Measurements from ENCODE around the gene GDI1.

The GDI1 gene

DNA sequence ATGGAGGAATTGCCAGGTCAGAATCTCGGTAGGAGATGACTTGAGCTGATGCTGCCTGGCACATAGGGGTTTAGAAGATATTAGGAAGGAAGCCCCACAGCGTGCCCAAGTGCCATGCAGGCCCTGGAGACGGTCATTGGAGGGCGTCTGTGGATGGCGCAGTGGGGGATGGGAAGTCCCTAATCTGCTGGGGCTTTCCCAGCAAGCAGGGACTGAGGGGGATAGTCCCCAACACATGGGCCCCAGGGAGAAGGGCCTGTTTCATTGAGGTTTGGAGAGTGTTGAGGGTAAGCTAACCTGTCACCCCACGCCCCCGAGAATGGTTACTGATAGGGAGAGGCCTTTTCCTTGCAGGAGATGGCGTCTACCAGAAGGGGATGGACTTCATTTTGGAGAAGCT is 17.8 kb upstream of the GDI1 start:
- no peak overlapping the region for H3K4me3 ChIP-seq (ENCODE audit: low read length)
- DNase-seq (ENCODE audit: low read depth): no peak
- TF ChIP-seq, protein P1, sequence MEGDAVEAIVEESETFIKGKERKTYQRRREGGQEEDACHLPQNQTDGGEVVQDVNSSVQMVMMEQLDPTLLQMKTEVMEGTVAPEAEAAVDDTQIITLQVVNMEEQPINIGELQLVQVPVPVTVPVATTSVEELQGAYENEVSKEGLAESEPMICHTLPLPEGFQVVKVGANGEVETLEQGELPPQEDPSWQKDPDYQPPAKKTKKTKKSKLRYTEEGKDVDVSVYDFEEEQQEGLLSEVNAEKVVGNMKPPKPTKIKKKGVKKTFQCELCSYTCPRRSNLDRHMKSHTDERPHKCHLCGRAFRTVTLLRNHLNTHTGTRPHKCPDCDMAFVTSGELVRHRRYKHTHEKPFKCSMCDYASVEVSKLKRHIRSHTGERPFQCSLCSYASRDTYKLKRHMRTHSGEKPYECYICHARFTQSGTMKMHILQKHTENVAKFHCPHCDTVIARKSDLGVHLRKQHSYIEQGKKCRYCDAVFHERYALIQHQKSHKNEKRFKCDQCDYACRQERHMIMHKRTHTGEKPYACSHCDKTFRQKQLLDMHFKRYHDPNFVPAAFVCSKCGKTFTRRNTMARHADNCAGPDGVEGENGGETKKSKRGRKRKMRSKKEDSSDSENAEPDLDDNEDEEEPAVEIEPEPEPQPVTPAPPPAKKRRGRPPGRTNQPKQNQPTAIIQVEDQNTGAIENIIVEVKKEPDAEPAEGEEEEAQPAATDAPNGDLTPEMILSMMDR (conservative IDR thresholded peaks at IDR 0.05; ENCODE audit: low read depth, low read length): no peak

DNA sequence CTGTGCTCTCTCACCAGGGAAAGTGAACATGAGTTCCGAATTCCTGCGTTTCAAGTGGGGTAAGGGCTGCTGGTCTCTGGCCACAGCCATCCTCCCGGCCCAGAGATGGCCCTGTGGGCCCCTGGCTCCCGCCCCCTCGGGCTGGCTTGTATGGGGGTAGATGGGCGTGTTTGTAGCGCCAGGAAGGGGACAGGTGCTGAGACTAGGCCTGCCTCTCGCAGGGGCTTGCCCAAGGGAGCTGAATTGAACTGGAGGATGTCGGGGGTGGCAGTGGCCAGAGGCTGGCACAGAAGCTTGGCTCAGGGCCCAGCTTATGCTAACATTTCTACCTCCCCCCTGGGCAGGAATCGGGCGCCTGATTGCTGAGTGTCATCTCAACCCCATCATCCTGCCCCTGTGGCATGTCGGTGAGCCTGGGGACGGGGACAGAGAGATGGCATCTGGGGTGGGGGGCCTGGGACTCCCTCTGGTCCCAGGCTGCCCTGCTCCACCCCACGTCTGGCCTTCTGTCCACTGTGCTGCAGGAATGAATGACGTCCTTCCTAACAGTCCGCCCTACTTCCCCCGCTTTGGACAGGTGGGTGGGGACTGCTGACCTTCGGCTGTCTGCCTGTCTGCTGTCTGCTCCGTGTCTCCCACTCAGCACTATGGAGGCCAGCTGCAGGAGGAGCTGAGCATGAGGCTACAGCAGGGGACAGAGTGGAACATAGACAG is 17.1 kb upstream of the GDI1 start:
- no peak for DNase-seq (ENCODE audit: low read depth)
- TF ChIP-seq, protein P1 (conservative IDR thresholded peaks at IDR 0.05; ENCODE audit: low read depth, low read length): no peak
- no peak overlapping the region for H3K4me3 ChIP-seq (ENCODE audit: low read length)

DNA sequence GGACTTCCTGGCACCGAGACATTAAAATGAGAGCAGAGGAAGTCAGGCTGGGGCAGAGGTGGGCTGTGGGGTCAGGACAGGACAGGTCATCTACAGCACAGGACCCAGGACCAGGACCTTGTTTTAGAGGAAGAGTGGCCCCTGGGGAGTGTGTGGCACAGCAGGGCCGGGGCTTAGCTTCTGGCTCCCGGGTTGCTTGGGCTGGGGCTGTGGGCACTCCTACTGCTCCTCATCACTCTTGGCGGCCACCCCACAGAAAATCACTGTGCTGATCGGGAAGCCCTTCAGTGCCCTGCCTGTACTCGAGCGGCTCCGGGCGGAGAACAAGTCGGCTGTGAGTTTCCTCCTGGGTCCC is 16.6 kb upstream of the GDI1 start:
- H3K4me3 ChIP-seq (ENCODE audit: low read length): no peak overlapping the region
- TF ChIP-seq, protein P1 (conservative IDR thresholded peaks at IDR 0.05; ENCODE audit: low read depth, low read length): no peak
- DNase-seq (ENCODE audit: low read depth): no peak

DNA sequence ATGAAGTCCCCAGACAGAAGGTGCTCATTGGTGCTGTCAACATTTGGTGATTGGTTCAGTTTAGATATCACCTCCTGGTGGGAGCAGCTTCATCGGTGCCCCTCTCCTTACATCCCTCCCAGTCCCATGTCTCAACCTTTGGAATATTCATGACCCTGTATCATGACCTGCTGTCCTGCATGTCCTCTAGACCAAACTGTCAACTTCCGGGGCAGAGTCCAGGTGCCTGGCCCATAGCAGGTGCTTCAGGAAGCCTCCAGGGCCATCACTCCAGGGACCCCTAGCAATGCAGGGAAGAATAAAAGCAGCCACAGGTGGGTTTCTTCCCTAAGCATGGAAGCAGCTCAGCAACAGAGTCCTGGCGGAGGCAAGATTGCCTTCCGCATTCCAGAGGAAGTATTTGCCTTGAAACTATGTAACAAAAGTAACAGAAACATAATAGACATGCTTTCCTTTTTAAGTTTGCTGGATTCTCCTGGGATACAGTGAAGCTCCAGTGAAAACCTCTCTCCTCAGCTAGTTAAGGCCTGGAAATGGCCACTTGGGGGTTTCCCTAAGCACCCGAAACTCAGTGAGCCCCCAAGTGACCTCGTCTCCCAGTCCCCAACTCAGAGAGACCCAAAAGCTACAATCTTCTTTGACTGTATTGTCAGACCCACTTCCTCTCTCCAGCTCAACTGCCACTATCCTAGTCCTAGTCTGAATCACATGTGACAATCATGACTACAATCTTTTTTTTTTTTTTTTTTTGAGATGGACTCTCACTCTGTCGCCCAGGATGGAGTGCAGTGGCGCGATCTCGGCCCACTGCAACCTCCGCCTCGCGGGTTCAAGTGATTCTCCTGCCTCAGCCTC is 9.8 kb upstream of the GDI1 start:
- no peak for DNase-seq (ENCODE audit: low read depth)
- TF ChIP-seq, protein P1 (conservative IDR thresholded peaks at IDR 0.05; ENCODE audit: low read depth, low read length): no peak
- H3K4me3 ChIP-seq (ENCODE audit: low read length): no peak overlapping the region

DNA sequence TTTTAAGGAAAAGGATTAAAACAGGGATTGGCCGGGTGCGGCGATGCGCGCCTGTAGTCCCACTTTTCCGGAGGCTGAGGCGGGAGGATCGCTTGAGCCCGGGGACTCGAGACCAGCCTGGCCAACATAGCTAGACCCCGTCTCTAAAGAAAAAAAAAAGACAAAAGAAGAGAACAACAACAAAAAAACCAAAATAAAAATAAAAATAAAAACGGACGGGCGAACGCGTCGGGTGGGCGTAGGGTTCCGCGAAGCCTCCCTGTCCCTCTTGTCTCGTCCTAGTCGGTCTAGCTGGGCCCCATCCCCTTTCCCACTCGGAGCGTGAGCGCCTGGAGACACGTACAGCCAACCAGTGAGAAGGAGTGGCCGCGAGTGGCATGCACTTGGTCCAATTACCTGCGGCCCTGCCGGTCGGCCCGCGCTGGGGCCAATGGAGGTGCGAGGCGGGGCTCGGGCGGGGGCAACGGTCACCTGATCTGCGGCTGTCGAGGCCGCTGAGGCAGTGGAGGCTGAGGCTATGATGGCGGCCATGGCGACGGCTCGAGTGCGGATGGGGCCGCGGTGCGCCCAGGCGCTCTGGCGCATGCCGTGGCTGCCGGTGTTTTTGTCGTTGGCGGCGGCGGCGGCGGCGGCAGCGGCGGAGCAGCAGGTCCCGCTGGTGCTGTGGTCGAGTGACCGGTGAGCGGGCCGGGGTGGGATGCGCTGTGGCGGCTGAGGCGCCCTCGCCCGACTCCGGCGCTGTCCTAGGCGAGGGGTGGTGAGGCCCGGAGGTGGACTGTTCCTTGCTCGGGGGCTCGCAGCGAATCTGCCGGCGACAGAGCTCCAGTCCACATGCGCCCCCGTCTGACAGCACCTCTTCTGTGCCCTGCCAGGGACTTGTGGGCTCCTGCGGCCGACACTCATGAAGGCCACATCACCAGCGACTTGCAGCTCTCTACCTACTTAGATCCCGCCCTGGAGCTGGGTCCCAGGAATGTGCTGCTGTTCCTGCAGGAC is 8.5 kb upstream of the GDI1 start, which contains the start of gene ATP6AP1:
ATP6AP1 (plus strand) TSS at position 502 of the 996 bp plus-strand sequence; CDS start at position 518, 16 bp downstream.
- peak within 1 kb of the TSS; percentile 60 for H3K4me3 ChIP-seq (ENCODE audit: low read length)
- DNase-seq (ENCODE audit: low read depth): peak; percentile 73
- TF ChIP-seq, protein P1 (conservative IDR thresholded peaks at IDR 0.05; ENCODE audit: low read depth, low read length): peak; percentile 12

DNA sequence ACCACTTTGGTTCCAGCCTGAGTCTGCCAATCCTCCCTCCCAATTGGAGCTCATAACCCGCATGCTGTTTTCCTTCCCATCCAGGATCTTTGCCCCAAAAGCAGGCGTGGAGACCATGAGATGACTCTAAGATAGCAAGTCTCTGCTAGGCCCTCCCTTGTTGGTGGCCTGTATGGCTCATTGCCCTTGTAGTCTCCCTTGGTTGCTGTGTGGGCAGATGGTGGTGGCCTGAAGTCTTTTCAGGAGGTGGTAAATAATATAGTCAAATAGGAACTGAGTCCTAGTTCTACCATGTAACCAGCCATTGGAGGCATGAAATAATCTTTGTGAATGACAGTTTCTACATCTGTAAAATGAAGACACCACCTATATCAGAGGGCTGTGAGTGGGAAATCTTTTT is 7.2 kb upstream of the GDI1 start:
- no peak for DNase-seq (ENCODE audit: low read depth)
- H3K4me3 ChIP-seq (ENCODE audit: low read length): peak overlapping the region; percentile 60
- TF ChIP-seq, protein P1 (conservative IDR thresholded peaks at IDR 0.05; ENCODE audit: low read depth, low read length): no peak

Measured in retinal pigment epithelial cell (primary cell).